Heart left ventricle (tissue), 16 donors: ENCODE data around the gene UQCC2. TPM values are rescaled to one million over a fixed set of nuclear protein-coding genes. Genes with fewer than 3 reads are reported as not detected.

Experiments
- ATAC-seq, 4 donors: fragments of 200-7000 bp; cut with Tn5 transposase; one replicate each; pipeline ENCODE4 v1.9.1; 2020 to 2022; ENCODE audit warnings: moderate library complexity in 4 of 4, mild to moderate bottlenecking in 3 of 4, moderate number of reproducible peaks in 1 of 4
- DNase-seq, 5 donors: peaks; one replicate each; pipeline ENCODE4 v3.0.0-alpha.2; 2020
- H3K27ac ChIP-seq, 12 donors: fragments of 200-600 bp; sonication (generic) in 4 of 12; one replicate each; pipeline versions ENCODE4 v1.5.0 to v1.8.0; 2016 to 2022; ENCODE audit warnings: mild to moderate bottlenecking in 2 of 12
- H3K27me3 ChIP-seq, 9 donors: fragments of 200-600 bp; sonication (generic) in 2 of 9; one replicate each; pipeline versions ENCODE4 v1.5.1 to v1.8.0; 2016 to 2022; ENCODE audit warnings: mild to moderate bottlenecking in 3 of 9
- H3K36me3 ChIP-seq, 9 donors: fragments of 200-600 bp; sonication (generic) in 2 of 9; one replicate each; pipeline versions ENCODE4 v1.5.0 to v1.8.0; 2018 to 2022; ENCODE audit warnings: mild to moderate bottlenecking in 2 of 9
- H3K4me1 ChIP-seq, 12 donors: fragments of 200-600 bp; sonication (generic) in 4 of 12; one replicate each; pipeline versions ENCODE4 v1.5.0 to v1.8.0; 2016 to 2022; ENCODE audit warnings: mild to moderate bottlenecking in 3 of 12
- H3K4me3 ChIP-seq, 12 donors: fragments of 200-600 bp; sonication (generic) in 4 of 12; one replicate each; pipeline versions ENCODE4 v1.5.0 to v1.8.0; 2017 to 2022; ENCODE audit warnings: mild to moderate bottlenecking in 9 of 12, moderate library complexity in 4 of 12
- H3K9me3 ChIP-seq, 12 donors: fragments of 200-600 bp; sonication (generic) in 4 of 12; one replicate each; pipeline versions ENCODE4 v1.5.0 to v1.8.0; 2016 to 2022; ENCODE audit warnings: mild to moderate bottlenecking in 1 of 12
- CTCF ChIP-seq, 12 donors: fragments of 200-600 bp; sonication (generic) in 4 of 12; IDR thresholded peaks; one replicate each; pipeline versions ENCODE4 v1.5.0 to v1.8.0; 2018 to 2022; ENCODE audit warnings: antibody characterized with exemption in 12 of 12, mild to moderate bottlenecking in 5 of 12
- POLR2A ChIP-seq, 2 donors: fragments of 450-650 bp; IDR thresholded peaks; one replicate each; pipeline ENCODE4 v1.6.1; 2017; ENCODE audit warnings: antibody characterized with exemption in 2 of 2, mild to moderate bottlenecking in 2 of 2, moderate library complexity in 2 of 2
- WGBS, 4 donors: extraction: QIAGEN DNeasy Blood & Tissue Kit in 2 of 4; methylation state at CpG; one replicate each; pipeline versions ENCODE4 v1.1.5 to v1.1.7; 2013 to 2018; 5-methylcytosine and 5-hydroxymethylcytosine counted together
- intact Hi-C, 10 donors: fragments of 100-400 bp; cut with DNase I; formaldehyde crosslinking; loops; one replicate each; pipeline versions ENCODE4 v1.11.1 to v1.14.2; 2022
- polyA plus RNA-seq, 2 donors: library from polyadenylated mRNA; stranded (reverse); fragments of 200-250 nt; gene quantifications; one replicate each; pipeline ENCODE4 v1.2.3, GENCODE V29; 2013
- total RNA-seq, 9 donors: library from RNA; depleted of rRNA in 2 of 9; stranded (reverse); fragments of >200 nt in 2 of 9; fragmentation: NEBNext Ultra II Directional in 3 of 9; extraction: Animal tissue kit (Norgen Biotek cat#: 25700) in 3 of 9; gene quantifications; one replicate each; pipeline versions ENCODE4 v1.1.0 to v1.2.4, GENCODE V29; 2016 to 2023
- donor health status: ischemic (EF 13 %, LVEDD 7.1; RV severe dilation, severe dysfunction).
- donor health status: healthy with polysubstance abuse.
- donor health status: DM: no; HTN: yes; CAD: no.
- donor health status: DM: no; HTN: no; CAD: no.
- donor health status: ischemic (EF 25% LVEDD 6.9; RV normal size, moderate dysfunction).
- donor health status: ischemic (EF 25% LVEDD 5.7; RV mildly dilated, moderate dysfunction).
- donor health status: healthy.
- donor health status: DM: yes; HTN: yes; CAD: no.
- donor health status: ischemic (EF 35%, LVEDD 5.7; RV mildly dilated, moderate dysfunction).
- donor health status: nonischemic (EF 11% LVEDD 7.7; RV severe dilation, severe dysfunction).
- donor health status: DM: yes; HTN: yes; CAD: no.
- donor health status: PGD.
- donor health status: ischemic (EF 29% LVEDD 5.4; RV normal size, mild dysfunction).
- donor health status: nonischemic (EF 23%, LVEDD 6.1; RV moderate dilation, normal function).

Gene UQCC2
- total and polyA plus RNA-seq, 11 donors = 88.5 to 496 (median 195) TPM

DNA sequence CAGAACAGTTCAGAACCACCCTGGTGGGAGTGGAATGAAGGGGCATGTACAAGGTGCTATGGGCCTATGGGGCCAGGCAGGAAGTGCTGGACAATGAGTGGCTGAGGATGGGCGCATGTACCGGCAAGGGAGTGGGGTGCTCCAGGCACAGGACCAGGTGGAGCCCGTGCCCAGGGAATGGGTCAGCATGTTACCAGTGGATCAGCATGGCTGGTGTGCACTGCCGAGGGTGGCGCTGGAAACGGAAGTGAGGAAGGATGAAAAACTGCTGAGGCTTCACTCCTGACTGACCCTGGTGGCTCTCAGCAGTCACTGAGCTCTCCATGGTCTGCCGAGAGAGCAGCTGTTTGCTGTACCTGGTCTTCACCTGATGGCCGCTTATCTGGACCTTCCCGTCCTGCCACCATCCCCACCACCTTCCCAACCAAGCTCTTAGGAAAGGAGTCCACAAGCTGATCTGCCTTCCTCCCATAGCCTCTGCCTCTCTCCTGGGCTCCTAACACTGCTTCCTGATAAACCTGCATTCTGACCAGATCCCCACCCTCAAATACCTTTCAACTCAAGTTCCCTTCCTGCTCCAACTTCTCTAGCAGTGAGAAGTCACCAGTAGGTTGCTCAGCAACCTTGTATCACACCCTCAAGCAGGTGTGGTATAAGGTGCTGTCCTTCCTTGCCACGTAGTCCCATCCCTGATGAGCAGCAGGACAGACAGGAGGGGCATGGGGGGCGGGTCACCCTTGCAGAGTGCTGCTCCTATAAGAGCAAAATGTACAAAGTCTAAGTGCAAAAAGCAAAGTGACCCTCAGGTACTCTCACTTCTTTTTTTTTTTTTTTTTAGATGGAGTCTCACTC is 7.1 kb downstream of the UQCC2 start:
- TF ChIP-seq POLR2A (IDR thresholded peaks at IDR 0.05) = no peak
- no peak for TF ChIP-seq CTCF (IDR thresholded peaks at IDR 0.05)
- DNase-seq (peak in 1 of 5 donors; percentile 18), ATAC-seq (no peak)
- H3K4me1 ChIP-seq = peaks cover 0 to 41% (median 15%) of the 10 kb centered on the region in 12 donors
- H3K27ac ChIP-seq = no peak overlapping the region
- 85 to 95% (median 93%) methylated on average over 11 of the region's 11 CpGs for WGBS, 4 donors
- H3K9me3 ChIP-seq = no peaks in the 10 kb centered on the region
- no peaks in the 10 kb centered on the region for H3K27me3 ChIP-seq
- intact Hi-C loops = loop anchor here in 2 of 10 donors (2.0 to 5.0 kb wide), 2 partner anchors 116 to 117 kb away; no protein-coding TSS in a partner anchor
- no peak overlapping the region for H3K4me3 ChIP-seq
- peaks cover 0 to 24% (median 8%) of the 10 kb centered on the region in 9 donors for H3K36me3 ChIP-seq

DNA sequence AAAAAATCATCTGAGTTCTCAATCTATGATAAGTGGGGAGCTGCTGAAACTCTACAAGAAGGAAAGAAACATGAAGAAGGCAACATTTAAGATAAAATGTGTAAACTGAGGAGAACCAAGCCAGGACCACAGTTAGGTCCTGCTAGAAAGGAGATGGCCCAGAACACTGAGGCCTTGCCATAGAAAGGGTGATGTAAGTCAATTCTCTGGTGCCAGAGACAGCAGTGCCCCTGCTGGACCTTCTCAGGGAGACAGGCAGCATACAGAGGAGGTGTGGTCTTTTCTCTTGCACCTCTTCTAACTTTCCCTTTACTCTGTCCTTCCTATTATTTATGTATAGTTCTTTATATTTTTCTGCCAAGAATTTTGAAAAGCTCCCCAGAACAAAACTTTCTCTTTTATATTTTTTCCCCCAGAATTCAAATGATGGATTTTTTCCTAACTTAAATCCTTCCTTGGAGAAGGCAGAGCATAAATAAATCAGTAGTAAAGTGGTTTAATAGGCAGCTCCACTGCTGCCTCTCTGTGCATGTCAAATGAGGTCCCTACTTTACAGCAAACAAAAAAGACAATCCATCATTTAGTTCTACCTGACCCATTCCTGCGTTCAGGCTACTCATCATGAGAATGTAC is 9.0 kb downstream of the UQCC2 start:
- intact Hi-C loops = loop anchor here in 1 of 10 donors (5.0 kb wide), 1 partner anchor 115 kb away; no protein-coding TSS in a partner anchor
- H3K4me3 ChIP-seq = no peak overlapping the region
- peaks cover 0 to 26% (median 10%) of the 10 kb centered on the region in 9 donors for H3K36me3 ChIP-seq
- H3K27me3 ChIP-seq = no peaks in the 10 kb centered on the region
- peak in 1 of 5 donors; percentile 30 for DNase-seq
- peaks cover 0 to 41% (median 21%) of the 10 kb centered on the region in 12 donors for H3K4me1 ChIP-seq
- peak in 3 of 4 donors; percentile 51 to 74 (median 61) for ATAC-seq
- H3K9me3 ChIP-seq = no peaks in the 10 kb centered on the region
- H3K27ac ChIP-seq = no peak overlapping the region
- 87 to 95% (median 92%) methylated on average over 1 of the region's 1 CpG for WGBS, 4 donors
- TF ChIP-seq POLR2A (IDR thresholded peaks at IDR 0.05) = no peak
- peak in 8 of 12 donors; percentile 19 to 57 (median 26) for TF ChIP-seq CTCF (IDR thresholded peaks at IDR 0.05)

DNA sequence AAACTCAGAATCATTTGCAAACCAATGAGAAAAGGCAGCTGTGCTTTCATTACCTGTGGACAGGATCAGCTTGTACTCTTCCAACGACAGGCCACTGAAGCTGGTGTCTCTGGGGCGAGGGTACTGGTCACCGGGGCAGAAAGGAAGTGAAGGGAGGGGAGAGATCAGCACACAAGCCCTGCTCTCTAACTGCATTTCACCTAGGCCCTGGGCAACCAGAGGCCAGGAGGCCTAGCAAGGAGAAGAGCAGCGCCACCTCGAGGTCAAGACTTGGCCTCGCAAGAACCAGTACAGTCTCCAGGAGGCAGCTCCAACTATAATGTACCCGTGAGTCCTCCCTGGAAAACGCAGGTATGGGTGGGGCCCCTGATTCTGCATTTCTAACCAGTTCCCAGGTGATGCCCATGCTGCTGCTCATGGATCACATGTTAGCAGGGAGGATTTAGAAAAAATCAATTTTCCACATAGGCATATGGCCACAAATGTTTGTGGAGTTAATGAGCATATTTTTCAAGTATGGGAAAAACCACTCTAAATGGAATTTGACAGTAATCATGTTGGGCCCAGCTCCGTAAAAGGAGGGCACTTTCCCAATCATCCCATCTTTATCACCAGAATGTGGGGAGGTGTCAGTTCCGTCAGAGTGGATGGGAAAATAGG is 11.0 kb downstream of the UQCC2 start:
- 43 to 49% (median 46%) methylated on average over 10 of the region's 10 CpGs for WGBS, 4 donors
- DNase-seq = peak; percentile 50 to 77 (median 75)
- H3K4me1 ChIP-seq = peaks cover 6 to 57% (median 39%) of the 10 kb centered on the region in 12 donors
- H3K27ac ChIP-seq = peak overlapping the region in 4 of 12 donors; percentile 19 to 41 (median 38)
- H3K4me3 ChIP-seq = no peak overlapping the region
- peaks cover 0 to 38% (median 16%) of the 10 kb centered on the region in 9 donors for H3K36me3 ChIP-seq
- intact Hi-C loops = loop anchor here in 7 of 10 donors (1.0 to 5.0 kb wide), 7 partner anchors 110 to 116 kb away; no protein-coding TSS in a partner anchor
- no peaks in the 10 kb centered on the region for H3K9me3 ChIP-seq
- TF ChIP-seq POLR2A (IDR thresholded peaks at IDR 0.05) = no peak
- peak; percentile 55 to 76 (median 66) for TF ChIP-seq CTCF (IDR thresholded peaks at IDR 0.05)
- peak; percentile 27 to 58 (median 48) for ATAC-seq
- H3K27me3 ChIP-seq = no peaks in the 10 kb centered on the region
